Neutrophil (primary cell): ENCODE measurements around the gene PDZRN3.

Experiments used
- H3K27ac ChIP-seq: fragments of 200-600 bp; sonication (generic); 2 replicates; pipeline ENCODE4 v1.5.1; 2016; ENCODE audit warnings: mild to moderate bottlenecking, moderate library complexity
- H3K27me3 ChIP-seq: fragments of 200-600 bp; sonication (generic); 2 replicates; pipeline ENCODE4 v1.6.0; 2016; ENCODE audit warnings: mild to moderate bottlenecking
- H3K36me3 ChIP-seq: fragments of 200-600 bp; sonication (generic); 2 replicates; pipeline ENCODE4 v1.5.1; 2017
- H3K4me1 ChIP-seq, 2 experiments: fragments of 200-600 bp in 1 of 2; sonication (generic) in 1 of 2; 1 replicate in 1 of 2; 2 replicates in 1 of 2; pipeline versions ENCODE4 v1.5.1 to v1.6.1; 2013 to 2016; ENCODE audit warnings: low read depth in 1 of 2, low read length in 1 of 2, mild to moderate bottlenecking in 1 of 2, moderate library complexity in 1 of 2; ENCODE audit not compliant: control insufficient read depth in 1 of 2, insufficient read depth in 1 of 2
- H3K4me3 ChIP-seq, 2 experiments: fragments of 200-600 bp in 1 of 2; sonication (generic) in 1 of 2; 1 replicate in 1 of 2; 2 replicates in 1 of 2; pipeline ENCODE4 v1.5.1; 2013 to 2016; ENCODE audit warnings: low read depth in 1 of 2, low read length in 1 of 2, mild to moderate bottlenecking in 1 of 2, moderate library complexity in 1 of 2
- H3K9me3 ChIP-seq: fragments of 200-600 bp; sonication (generic); 2 replicates; pipeline ENCODE4 v1.5.1; 2016
- CTCF ChIP-seq: fragments of 200-600 bp; sonication (generic); IDR thresholded peaks from 2 replicates; pipeline ENCODE4 v1.5.1; 2016; ENCODE audit warnings: antibody characterized with exemption

PDZRN3 gene

GRCh38 chr3:73475717-73476116 is 149.0 kb downstream of the PDZRN3 start:
- Histone ChIP-seq H3K27me3 (peaks cover 21% of the 10 kb centered on the region), H3K9me3 (no peaks in the 10 kb centered on the region), H3K36me3 (no peaks in the 10 kb centered on the region), H3K4me1 (no peaks in the 10 kb centered on the region), H3K4me3 (no peak overlapping the region), H3K27ac (no peak overlapping the region)
- no peak for TF ChIP-seq CTCF

- H3K4me1 ChIP-seq = no peaks in the 10 kb centered on the region
- no peak overlapping the region for H3K27ac ChIP-seq
- H3K4me3 ChIP-seq = no peak overlapping the region
- no peaks in the 10 kb centered on the region for H3K9me3 ChIP-seq
- H3K36me3 ChIP-seq = no peaks in the 10 kb centered on the region
- H3K27me3 ChIP-seq = peaks cover 21% of the 10 kb centered on the region
- no peak for TF ChIP-seq CTCF
Observed at GRCh38 chr3:73475175-73475574, 149.6 kb downstream of the PDZRN3 start.

- no peaks in the 10 kb centered on the region for H3K4me1 ChIP-seq
- no peaks in the 10 kb centered on the region for H3K36me3 ChIP-seq
- no peak overlapping the region for H3K27ac ChIP-seq
- H3K9me3 ChIP-seq = no peaks in the 10 kb centered on the region
- H3K4me3 ChIP-seq = no peak overlapping the region
- no peak for TF ChIP-seq CTCF
- H3K27me3 ChIP-seq = peaks cover 21% of the 10 kb centered on the region
Observed at GRCh38 chr3:73474619-73475018, 150.1 kb downstream of the PDZRN3 start.

- no peak overlapping the region for H3K27ac ChIP-seq
- TF ChIP-seq CTCF = no peak
Observed at GRCh38 chr3:73473898-73474416, 150.8 kb downstream of the PDZRN3 start.

GRCh38 chr3:73473181-73473897 is 151.4 kb downstream of the PDZRN3 start:
- peaks cover 21% of the 10 kb centered on the region for H3K27me3 ChIP-seq
- no peaks in the 10 kb centered on the region for H3K9me3 ChIP-seq
- H3K27ac ChIP-seq = no peak overlapping the region
- H3K4me1 ChIP-seq = no peaks in the 10 kb centered on the region
- no peaks in the 10 kb centered on the region for H3K36me3 ChIP-seq
- no peak for TF ChIP-seq CTCF
- H3K4me3 ChIP-seq = no peak overlapping the region

More at GRCh38 chr3:73473898-73474416, 150.8 kb downstream of the PDZRN3 start:
- Histone ChIP-seq H3K27me3 (peaks cover 21% of the 10 kb centered on the region), H3K9me3 (no peaks in the 10 kb centered on the region), H3K4me3 (no peak overlapping the region), H3K36me3 (no peaks in the 10 kb centered on the region), H3K4me1 (no peaks in the 10 kb centered on the region)
